Stimulated activated CD8-positive, alpha-beta memory T cell treated with anti-CD3 and anti-CD28 coated beads, Interleukin-4, amount 100 ng/mL, for 48 hours (primary cell): ENCODE data around the gene CD2BP2.
"Not testable (repeated sequence)": the region's sequence is repeated elsewhere in the genome, so short reads cannot be mapped to it uniquely, and the experiment has no call there.

Source experiments
- DNase-seq: peaks from one replicate; pipeline ENCODE4 v3.0.0-alpha.2; 2020

CD2BP2 gene

GRCh38 chr16:30358990-30359870 lies 4.1 kb upstream of the CD2BP2 start:
- no peak for DNase-seq

GRCh38 chr16:30358577-30358936 lies 3.4 kb upstream of the CD2BP2 start:
- no peak for DNase-seq

GRCh38 chr16:30357715-30358576 lies 2.8 kb upstream of the CD2BP2 start:
- no peak for DNase-seq

- no peak for DNase-seq
These were observed 2.1 kb upstream of the CD2BP2 start for GRCh38 chr16:30357085-30357714.

GRCh38 chr16:30356401-30357084 lies 1.4 kb upstream of the CD2BP2 start:
- no peak for DNase-seq

GRCh38 chr16:30355954-30356308 lies 823 bp upstream of the CD2BP2 start:
- no peak for DNase-seq

- no peak for DNase-seq
These were observed 525 bp downstream of the CD2BP2 start for GRCh38 chr16:30354423-30355143.

- DNase-seq = no peak
These were observed 1.5 kb downstream of the CD2BP2 start for GRCh38 chr16:30353438-30354129.

- DNase-seq = no peak
These were observed 2.4 kb downstream of the CD2BP2 start for GRCh38 chr16:30352488-30353401.

GRCh38 chr16:30351586-30352419 lies 3.3 kb downstream of the CD2BP2 start:
- no peak for DNase-seq

GRCh38 chr16:30351001-30351441 lies 4.1 kb downstream of the CD2BP2 start:
- no peak for DNase-seq

GRCh38 chr16:30350134-30350871 lies 4.8 kb downstream of the CD2BP2 start:
- no peak for DNase-seq

- no peak for DNase-seq
These were observed 5.4 kb downstream of the CD2BP2 start for GRCh38 chr16:30349675-30350074.

GRCh38 chr16:30348929-30349328 lies 6.2 kb downstream of the CD2BP2 start:
- DNase-seq = no peak

GRCh38 chr16:30348113-30348512 lies 7.0 kb downstream of the CD2BP2 start:
- DNase-seq = no peak

- DNase-seq = no peak
These were observed 8.8 kb downstream of the CD2BP2 start for GRCh38 chr16:30346286-30346685.

- not testable (repeated sequence) for DNase-seq
These were observed 11.7 kb downstream of the CD2BP2 start for GRCh38 chr16:30343491-30343820.

- DNase-seq = peak; percentile 20
These were observed 12.2 kb downstream of the CD2BP2 start for GRCh38 chr16:30342751-30343490.
